DMS114 treated with DMSO at 0.1 percent for 48 hours (cell line): ENCODE measurements around the gene PPFIA1.
A peak's percentile ranks its signal among the peaks of the same experiment; 100 is the strongest.
"Not testable (repeated sequence)": the region's sequence is repeated elsewhere in the genome, so short reads cannot be mapped to it uniquely, and the experiment has no call there.

Experiments used
- DNase-seq: peaks from one replicate; lab custom pipeline; 2025; ENCODE audit not compliant: unreplicated experiment; lab: John Stamatoyannopoulos, UW

The PPFIA1 gene

DNA sequence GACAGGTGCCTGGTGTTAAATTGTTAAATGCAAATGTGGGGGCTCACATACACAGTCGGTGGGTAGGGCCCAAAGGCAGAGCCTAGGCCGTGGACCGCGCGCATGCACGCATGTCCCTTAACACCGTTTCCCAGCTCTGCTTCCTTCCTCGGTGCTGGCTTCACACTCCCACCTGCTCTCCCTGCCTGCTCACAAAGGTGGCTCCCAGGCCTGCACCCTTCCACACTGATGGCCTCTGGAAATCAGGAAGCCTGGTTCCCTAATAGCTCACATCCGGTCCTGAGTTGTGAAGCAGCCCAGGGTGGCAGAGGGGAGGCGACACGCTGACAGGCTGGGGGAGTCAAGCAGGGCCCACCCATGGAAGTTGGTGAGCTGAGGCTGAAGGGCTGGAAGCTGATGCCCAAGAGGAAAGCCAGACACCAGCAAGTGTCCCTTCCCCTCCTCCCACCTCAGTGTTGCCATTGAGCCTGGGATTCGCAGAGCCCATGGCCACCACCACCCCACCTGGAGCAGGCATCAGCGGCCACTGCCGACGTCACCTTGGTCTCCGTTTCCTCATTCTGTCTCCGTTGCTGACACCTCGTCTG is 114.2 kb downstream of the PPFIA1 start:
- no peak for DNase-seq

DNA sequence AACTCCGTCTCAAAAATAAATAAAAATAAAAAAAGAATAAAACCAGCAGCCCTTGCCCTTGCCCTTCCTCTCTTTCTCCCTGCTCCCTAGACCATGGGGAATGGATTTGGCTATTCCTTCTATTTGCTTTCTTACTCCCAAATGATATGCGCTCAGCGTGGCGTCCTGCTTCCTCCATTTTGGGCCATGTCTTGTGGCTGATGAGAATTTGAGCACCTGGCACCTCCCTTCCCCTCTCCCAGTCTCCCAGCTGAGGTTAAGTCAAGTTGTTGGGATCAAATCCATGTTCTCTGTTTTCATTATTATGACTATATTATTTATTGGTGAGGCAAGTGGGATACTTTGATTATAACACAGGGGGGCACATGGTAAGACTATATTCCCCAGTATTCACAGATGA is 117.1 kb downstream of the PPFIA1 start:
- no peak for DNase-seq

DNA sequence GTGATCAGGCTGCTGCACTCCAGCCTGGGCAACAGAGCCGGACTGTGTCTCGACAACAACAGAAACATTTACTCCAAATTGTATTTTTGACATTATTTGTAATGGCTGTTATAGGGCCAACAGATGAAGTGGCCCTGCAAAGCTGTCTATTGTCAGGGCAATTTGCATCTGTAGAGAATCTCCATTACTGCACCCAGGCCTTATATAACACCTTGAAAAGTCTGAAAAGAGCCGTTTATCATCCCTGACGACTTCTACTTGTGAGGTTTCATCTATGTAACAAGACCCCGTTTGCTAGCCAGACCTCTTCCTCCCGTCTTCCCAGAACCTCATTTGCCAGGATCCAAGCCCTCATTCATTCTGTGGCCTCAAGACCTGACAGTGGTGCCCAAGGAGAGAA is 118.7 kb downstream of the PPFIA1 start:
- DNase-seq: no peak

DNA sequence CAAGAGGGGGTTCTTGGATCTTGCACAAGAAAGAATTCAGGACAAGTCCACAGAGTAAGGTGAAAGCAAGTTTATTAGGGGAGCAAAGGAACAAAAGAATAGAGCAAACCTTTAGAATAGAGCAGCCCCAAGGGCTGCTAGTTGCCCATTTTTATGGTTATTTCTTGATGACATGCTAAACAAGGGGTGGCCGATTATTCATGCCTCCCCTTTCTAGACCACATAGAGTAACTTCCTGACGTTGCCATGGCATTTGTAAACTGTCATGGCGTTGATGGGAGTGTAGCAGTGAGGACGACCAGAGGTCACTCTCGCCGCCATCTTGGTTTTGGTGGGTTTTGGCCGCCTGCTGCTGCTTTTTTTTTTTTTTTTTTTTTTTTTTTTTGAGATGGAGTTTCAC is 120.4 kb downstream of the PPFIA1 start:
- DNase-seq: not testable (repeated sequence)

DNA sequence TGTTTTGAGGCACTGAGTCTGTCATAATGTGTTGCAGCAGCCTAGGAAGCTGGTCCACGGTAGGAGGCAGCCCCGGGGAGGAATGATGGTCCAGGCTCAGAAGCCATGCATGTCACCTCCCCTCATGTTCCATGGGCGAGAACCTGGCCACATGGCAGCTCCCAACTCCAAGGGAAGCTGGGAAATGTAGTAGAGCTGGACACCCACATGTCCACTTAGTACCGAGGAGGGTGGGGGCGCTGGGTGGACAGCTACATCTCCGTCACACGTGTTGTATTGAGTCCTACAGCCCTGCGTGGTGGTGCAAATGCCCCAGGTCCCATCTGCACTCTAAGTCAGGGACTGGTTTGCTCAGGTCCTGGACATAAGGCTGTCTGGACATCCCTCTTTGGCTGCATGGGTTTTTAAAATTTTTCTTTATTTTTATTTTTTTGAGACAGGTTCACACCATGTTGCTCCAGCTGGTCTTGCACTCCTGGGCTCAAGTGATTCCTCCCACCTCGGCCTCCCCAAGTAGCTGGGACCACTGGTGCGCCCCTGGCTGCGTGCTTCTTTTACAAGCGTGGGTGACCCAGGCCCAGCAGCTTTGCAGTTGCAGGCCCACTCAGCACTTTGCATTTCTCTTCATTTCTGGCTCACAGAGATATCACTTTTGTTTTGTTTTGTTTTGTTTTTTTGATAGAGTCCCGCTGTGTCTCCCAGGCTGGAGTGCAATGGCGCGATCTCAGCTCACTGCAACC is 123.9 kb downstream of the PPFIA1 start:
- no peak for DNase-seq

DNA sequence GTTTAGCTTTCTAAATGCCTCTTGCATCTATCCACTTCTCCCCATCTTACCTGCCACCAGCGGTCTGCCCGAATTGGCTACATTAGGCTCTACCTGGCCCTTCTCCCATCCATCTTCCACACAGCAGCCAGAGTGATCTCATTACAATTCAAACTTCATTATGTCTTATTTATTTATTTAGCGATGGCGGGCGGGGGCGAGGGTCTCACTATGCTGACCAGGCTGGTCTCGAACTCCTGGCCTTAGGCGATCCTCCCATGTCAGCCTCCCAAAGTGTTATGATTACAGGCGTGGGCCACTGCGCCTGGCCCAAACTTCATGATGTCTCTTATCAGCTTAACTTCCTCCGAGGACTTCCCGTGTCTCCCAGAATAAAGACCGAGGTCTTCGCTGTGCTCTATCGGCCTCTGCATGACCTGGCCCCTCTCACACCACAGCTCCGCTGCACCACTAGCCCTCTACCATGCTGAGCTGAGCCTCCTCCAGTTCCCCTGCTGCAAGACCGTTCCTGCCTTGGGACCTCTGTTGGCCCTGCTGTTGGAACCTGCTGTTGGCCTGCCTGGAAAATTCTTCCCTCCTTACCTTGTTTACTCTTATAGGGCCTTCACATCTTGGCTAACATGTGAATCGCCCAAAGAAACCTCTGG is 127.0 kb downstream of the PPFIA1 start:
- peak; percentile 96 for DNase-seq

DNA sequence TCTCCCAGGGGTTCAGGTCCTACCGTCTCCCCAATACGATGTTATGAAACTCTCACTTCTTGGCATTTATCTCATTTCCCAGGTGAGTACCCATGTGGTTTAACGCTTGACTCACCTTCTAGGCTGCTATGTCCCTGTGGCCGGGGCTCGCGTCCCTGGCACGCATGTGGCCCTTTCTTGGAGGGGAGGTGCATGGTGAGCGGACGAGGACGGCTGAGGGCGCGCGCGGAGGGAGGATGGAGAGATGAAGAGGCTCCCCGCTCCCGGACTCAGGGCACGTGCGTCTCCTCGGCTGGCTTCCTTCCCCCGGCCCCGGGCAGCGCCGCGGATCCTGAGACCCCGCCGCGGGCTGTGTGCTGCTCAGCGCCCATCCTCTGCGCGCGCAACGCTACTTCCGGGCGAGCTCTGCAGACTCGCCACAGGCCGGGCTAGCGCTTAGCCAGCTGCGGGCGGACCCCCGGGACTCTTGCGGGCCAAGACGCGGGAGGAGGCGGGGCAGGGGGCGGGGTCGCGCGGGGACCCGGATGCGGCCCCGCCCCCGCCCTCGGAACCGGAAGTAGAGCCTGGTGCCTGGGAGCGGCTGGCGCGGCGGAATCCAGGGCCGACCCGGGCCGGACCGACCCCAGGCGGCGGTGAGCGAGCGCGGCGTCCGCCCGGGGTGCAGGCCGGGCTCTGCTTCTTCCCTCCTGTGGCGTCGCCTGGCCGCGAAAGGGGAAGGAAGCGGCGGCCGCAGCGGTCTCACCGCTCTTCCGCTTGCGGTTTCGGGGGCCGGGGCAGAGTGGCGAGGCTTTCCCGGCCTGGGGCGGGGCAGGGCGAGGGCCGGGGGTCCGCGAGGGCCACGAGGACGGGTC is 127.7 kb downstream of the PPFIA1 start, which contains the start of gene CTTN:
Gene CTTN (plus strand): TSS at position 547 of the 851 bp plus-strand sequence. CDS start 8,769 bp downstream, outside the sequence.
- peak; percentile 100 for DNase-seq

DNA sequence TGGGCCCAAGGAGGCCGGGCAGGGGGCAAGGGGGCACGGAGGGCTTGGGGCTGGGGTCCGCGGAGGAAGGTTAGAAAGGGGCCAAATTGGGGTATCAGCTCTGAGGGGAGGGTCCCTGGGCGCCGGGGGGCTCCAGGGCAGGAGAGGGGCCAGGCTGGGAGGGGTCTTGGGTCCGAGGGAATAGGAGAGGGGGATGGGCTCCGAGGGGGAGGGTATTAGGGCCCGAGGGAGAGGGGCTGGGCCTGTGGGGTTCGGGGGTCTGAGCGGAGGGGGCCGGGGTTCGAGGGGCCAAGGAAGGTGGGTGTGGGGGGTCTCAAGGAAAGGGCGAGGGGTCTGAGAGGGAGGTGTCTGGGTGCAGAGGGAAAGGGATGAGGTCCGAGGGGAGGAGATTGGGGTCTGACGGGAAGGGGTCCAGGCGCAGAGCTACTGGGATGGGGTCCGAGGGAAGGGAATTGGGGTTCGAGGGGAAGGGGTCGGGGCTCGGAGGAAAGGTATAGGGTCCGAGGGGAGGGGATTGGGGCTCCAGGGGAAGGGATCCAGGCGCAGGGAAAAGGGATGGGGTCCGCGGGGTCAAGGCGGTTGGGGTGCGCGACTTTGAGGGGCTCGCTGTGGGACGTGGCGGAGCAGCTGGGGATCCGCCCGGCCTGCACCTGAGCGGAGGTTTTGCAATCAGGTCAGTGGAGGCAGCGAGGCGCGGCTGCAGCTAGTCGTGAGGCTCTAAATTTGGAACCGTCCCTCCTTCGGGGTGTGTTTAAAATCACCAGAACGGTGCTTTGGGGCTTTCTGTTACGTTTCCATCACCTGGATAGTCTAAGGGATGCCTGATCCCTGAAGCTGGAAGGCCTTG is 128.6 kb downstream of the PPFIA1 start:
- no peak for DNase-seq

DNA sequence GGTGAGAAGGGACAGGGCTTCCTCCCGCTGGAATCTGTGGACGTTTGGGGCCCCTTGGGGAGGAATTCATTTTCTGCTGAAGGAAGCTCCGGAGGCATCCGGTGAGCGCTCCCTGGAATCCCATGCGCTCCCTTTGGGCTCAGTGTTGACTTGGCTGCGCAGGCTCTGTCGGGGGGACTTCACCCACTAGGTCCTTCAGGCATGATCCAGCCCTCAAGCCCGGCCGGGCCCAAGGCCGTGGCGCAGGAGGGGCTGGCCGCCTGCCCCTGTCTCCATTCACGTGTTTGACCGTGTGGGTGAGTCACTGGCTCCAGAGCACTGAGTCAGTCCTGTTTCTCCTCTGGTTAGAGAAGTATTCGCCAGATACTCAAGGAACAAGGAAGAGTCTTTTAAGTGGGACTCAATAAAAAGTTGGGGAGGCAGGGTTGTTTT is 129.2 kb downstream of the PPFIA1 start:
- no peak for DNase-seq

DNA sequence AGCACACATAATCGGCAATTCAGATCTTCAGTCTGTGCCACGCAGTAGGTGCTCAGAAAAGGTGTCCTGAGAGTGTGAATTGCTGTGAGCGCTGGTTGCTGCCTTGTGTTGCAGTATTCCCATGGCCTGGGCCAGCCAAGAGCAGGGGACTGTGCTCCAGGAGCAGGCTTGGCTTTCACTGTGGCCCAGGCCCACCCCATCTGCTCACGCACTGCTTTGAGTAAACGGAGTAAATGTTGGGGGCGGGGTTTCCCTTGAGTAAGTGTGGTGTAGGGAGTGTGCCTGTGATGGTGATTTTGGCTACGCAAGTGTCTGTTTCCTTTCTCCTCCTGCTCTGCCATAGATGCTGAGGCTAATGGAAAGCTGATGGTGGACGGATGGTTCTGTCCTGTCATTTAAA is 130.2 kb downstream of the PPFIA1 start:
- no peak for DNase-seq

DNA sequence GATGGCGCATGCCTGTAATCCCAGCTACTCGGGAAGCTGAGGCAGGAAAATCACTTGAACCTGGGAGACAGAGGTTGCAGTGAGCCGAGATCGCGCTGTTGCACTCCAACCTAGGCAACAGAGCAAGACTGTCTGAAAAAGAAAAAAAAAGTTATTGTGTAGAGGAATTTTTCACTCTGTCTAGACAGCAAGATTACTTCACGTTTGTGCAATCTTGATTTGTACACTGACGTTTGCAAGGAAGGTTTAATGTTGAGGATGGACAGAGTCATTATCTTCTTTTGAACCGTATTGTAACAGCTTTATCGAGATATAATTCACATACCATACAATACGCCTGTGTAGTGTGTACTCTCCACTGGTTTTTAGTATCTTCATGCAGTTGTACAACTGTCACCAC is 131.5 kb downstream of the PPFIA1 start:
- DNase-seq: no peak

DNA sequence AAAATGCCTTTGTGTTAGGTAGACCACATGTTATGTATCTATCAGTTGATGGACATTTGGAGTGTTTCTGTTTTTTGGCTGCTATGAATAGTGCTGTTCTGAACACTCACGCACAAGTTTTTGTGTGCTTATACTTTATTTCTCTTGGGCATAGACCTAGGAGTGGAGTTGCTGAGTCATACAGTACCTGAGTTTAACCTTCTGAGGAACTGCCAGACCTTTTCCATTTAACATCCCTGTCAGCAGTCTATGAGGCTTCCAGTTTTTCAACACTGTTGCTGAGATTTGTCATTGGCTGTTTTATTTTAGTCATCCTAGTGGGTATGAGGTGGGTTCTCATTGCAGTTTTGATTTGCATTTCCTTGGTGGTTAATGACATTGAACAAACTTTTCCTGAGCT is 132.2 kb downstream of the PPFIA1 start:
- no peak for DNase-seq

DNA sequence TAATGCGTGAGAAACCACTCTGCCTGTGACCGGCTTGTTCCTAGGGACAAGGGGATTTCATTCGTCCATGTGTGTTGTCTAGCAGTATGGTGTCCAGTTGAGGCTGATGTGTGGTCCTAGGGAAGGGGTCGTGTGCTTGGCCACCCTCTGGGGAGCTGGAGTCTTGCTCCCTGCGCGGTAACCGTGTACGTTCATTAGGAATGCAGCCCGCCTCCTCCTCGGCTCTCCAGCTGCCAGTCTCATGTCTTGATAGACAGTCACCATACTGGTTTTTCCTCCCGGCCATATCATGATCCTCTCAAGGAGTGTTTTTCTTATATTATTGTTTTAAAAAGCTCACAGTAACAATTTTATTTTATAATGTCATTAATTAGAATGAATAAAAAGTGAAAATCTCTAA is 133.8 kb downstream of the PPFIA1 start:
- no peak for DNase-seq

DNA sequence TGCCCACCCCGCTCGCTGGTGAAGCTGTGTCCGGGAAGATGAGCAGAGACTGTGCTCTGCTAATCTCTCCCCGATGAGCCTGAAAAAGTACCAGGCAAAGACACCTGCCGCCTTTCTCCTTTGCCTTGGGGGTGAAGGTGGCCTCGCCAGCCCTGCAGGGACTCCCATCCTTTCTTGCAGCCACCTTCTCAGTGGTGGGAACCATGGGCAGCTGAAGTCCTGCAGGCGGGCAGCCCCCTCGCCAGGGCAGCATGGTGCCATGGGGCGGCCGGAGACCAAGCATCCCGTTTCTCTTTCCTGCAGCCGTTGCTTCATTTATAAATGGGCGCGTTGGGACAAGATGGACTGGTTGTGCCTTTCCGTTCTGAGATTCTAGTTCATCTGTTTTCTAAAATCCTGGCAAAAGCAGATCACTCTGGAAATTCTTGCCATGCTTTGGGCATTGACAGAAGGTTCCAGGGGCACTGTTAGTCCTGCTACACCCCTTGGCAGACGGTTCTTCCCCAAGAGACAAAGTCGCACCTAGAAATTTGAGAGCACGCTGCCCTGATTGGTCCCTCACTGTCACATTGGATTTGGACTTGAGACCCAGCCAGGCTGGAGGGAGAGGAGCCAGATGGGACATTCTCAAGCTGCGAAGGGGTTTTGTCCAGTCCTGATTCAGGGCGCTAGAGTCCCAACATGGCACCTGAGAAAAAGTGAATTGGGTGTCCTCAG is 135.3 kb downstream of the PPFIA1 start:
- no peak for DNase-seq

DNA sequence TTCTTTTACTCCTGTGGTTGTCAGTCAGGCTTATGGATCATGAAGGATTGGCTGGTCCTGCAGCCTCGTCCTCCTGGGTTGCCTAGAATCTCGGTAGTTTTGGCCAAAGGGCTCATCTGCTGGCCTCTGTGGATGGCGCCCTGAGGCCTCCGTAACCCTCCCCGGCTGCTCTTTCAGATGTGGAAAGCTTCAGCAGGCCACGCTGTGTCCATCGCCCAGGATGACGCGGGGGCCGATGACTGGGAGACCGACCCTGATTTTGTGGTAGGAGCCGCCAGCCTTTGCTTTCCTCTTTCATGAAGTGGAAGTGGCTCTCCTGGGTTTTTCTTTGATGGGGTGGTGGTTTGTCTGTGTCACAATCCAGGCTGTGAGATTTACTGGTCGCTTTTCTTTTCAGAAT is 136.6 kb downstream of the PPFIA1 start:
- no peak for DNase-seq

DNA sequence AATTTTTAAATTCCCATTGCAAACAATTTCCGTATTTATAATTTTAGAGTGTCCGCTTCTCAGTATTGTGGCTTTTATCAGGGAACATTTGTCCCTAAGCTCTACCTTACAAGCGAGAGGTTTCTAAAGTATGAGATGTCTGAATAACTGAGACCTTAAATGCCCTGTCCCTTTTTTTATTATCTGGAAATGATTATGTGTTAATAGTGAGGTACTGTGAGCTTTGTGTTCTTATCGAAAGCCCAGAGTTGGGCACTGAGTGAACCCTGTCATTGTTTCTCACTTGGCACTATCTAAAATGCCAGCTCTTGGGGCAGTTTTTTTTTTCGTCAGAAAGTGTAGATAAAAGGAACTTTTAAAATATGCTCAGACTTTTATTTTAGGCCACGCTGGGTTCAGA is 137.3 kb downstream of the PPFIA1 start:
- no peak for DNase-seq

DNA sequence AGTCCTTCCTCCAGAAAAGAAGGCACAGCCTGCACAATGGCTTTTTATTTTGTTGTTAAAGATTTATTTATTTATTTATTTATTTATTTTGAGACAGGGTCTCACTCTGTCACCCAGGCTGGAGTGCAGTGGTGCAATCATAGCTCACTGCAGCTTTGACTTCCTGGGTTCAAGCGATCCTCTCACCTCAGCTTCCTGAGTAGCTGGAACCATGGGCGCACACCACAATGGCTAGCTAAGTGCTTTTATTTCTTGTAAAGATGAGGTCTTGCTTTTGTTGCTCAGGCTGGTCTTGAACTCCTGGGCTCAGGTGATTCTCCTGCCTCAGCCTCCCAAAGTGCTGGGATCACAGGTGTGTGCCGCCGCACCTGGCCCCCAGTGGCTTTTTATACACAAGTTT is 137.8 kb downstream of the PPFIA1 start:
- not testable (repeated sequence) for DNase-seq

DNA sequence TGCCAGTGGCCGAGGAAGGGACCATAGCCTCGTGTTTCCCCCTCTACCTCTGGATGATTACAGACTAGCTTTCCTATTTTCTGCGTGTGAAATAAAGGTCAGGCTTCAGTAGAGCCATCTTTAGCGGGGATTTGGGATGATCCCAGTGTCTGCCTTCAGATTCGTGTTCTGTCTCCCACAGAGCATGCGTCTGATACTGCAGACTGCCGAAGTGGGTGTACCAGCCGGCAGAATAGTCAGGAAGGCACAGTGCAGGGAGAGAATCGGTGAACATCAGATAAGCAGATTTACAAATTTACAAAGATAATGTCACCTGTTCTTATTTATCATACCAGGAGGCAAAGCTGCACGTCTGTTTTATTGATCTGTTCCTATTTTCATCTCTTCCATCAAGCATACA is 138.9 kb downstream of the PPFIA1 start:
- DNase-seq: no peak

DNA sequence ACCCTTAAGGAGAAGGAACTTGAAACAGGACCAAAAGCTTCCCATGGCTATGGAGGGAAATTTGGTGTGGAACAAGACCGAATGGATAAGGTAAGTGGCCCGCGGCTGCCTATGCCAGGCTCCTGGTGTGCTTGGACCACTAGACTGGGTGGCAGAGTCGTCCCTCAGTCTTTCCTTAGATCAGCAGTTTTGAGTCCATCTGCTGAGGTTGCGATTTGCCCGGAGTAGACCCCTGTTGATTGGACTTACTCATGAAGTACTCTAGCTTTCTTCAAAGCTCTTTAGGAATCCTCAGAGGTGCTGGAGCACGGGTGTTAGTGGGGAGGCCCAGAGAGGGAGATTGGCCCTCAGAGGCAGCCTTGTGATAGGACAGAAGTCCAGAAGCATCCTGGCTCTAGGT is 139.4 kb downstream of the PPFIA1 start:
- no peak for DNase-seq
